GM18517 (cell line): ENCODE results near the gene NUBPL.
"Not testable (repeated sequence)": the region's sequence is repeated elsewhere in the genome, so short reads cannot be mapped to it uniquely, and the experiment has no call there.

Experiments used
- ATAC-seq: cut with Tn5 transposase; IDR thresholded peaks from one replicate; pipeline ENCODE4 v1.9.1; 2021; ENCODE audit warnings: mild to moderate bottlenecking, moderate library complexity; ENCODE audit not compliant: unreplicated experiment

Gene NUBPL

DNA sequence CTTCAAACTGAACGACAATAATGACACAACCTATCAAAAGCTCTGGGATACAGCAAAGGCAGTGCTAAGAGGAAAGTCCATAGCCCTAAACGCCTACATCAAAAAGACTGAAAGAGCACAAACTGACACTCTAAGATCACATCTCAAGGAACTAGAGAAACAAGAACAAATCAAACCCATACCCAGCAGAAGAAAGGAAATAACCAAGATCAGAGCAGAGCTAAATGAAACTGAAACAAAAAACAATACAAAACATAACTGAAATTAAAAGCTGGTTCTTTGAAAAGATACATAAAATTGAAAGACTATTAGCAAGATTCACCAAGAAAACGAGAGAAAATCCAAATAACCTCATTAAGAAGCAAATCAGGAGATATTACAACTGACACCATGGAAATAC is 306.9 kb downstream of the NUBPL start:
- ATAC-seq: not testable (repeated sequence)

DNA sequence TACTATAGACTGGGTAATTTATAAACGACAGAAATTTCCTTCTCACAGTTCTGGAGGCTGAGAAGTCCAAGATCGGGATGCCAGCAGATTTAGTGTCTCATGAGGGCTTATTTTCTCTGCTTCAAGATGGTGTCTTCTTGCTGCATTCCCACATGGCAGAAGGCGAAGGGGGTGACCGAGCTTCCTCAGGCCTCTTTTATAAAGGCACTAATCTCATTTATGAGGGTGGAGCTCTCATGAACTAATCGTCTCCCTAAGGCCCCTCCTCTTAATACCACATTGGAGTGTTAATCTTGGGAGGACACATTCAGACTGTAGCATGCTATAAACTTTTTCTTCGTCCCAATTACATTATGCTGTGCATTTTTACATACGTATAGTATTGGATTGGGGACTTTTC is 315.5 kb downstream of the NUBPL start:
- no peak for ATAC-seq

DNA sequence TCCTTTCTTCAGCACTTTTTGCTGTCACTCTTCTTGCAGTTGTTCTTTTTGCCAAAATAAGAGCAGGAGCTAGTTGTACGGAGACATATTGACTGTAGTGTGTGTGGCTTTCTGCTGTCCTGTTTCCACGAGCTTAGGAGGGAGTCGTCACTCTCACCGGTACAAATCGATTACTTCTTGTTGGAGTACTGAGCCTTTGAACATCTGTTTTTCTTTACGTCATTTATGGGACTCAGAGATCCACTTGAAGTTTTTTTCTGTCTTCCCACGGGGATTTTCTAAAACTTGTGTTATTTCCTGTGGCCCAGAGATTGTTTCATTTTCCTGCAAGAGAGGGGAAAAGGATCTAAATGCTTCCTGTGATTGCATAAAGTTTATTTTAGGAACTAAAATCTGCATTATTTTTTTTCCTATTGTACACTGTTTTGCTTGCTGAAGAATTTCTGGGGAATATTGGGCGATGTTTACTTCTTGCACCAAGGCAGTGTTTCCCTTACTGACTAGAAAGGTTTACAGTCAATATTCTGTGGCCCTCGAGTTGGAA is 316.1 kb downstream of the NUBPL start:
- ATAC-seq: no peak

DNA sequence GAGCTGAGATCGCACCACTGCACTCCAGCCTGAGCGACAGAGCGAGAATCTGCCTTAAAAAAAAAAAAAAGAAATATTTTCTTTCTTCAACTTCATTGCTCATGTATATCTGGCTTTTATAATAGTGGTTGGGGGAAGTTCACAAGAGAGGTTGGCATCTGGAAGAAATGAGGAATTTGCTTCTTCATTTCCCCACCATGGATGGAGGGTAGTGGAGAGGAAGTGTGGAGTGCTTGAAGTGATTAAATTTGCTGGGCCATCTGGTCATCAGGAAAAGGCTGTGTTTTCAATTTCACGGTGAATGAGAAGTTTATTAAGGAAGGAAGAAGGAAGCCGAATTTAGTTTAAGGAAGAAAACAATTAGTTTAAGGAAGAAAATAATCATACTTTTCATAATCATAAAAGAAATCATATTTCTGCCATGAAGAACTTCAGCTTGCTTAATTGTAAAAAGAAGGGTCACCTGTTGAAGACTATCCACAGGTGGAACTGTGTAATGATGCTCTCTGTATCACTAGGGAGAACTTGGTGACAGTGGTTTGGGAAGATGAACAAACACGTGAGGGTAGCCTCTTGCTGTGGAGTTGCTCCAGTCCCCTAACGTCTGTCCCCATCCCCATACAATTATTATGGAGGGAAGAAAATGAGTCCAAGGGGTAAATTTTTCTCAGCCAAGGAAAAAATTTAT is 318.6 kb downstream of the NUBPL start:
- no peak for ATAC-seq

DNA sequence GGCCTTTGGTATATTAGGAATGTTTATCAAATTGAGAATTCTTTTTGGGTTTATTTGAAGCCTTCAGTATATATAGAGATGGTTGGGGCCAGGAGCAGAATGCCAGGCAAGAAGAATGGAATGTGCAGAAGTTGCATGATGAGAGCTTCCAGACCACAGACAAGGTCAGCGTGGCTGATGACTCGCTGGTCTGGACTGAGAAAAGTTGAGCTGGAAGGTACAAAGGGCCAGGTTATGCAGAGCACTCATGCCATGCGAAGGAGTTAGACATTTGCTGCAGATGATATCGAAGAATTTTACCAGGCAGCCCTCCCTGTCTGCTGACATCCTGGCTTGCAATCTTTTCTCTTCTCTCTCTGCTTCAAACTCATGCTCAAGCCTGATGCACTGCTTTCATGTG is 319.7 kb downstream of the NUBPL start:
- no peak for ATAC-seq

DNA sequence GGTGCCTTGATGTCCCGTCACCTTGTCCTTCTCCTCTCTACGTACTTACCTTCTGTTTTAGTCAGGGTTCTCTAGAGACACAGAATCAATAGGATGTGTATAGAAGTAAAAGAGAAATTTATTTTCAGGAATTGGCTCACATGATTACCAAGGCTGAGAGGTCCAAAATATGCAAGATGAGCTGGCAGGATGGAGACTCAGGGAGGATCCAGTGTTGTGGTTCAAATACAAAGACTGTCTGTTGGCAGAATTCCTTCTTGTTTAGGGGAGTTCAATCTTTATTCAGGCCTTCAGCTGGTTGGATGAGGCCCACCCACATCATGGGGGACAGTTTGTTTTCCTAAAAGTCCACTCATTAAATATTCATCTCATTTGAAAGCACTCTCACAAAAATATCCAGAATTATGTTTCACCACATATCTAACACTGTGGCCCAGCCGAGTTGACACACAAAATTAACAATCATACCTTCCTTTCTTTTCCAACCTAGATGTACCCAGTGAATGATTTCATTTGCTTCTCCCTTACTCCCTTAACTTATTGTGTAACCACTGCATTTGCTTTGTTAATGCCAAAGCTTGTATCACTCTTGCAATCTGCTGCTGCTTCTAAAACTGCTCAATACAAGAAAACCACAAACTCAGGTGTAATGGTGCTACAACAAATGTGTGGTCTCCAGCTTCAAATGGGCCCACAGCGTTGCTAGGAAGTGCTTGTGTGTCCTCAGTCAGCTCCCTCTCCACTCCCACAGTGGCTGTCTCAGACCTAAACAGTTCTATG is 320.5 kb downstream of the NUBPL start:
- ATAC-seq: no peak

- no peak for ATAC-seq
These were observed 323.0 kb downstream of the NUBPL start for GRCh38 chr14:31884238-31884637.

DNA sequence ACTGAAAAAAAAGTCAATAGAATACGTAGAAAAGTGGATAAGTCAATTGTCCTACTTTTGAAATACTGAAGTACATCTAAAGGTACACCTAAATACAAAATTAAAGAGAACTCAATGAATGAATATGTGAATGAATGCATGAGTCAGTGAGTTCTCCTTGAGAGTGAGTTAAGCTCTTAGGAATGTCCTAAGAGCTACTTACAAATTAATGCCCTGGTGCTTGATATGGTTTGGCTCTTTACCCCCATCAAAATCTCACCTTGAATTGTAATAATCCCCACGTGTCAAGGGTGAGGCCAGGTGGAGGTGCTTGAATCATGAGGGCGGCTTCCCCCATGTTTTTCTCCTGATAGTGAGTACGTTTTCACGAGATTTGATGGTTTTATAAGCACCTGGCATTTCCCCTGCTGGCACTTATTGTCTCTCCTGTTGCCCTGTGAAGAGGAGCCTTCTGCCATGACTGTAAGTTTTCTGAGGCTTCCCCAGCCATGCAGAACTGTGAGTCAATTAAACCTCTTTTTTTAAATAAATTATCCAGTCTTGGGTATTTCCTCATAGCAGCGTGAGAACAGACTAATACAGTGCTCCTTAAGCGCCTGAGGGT is 323.7 kb downstream of the NUBPL start:
- no peak for ATAC-seq

- ATAC-seq: no peak
These were observed 325.1 kb downstream of the NUBPL start for GRCh38 chr14:31886156-31886835.

DNA sequence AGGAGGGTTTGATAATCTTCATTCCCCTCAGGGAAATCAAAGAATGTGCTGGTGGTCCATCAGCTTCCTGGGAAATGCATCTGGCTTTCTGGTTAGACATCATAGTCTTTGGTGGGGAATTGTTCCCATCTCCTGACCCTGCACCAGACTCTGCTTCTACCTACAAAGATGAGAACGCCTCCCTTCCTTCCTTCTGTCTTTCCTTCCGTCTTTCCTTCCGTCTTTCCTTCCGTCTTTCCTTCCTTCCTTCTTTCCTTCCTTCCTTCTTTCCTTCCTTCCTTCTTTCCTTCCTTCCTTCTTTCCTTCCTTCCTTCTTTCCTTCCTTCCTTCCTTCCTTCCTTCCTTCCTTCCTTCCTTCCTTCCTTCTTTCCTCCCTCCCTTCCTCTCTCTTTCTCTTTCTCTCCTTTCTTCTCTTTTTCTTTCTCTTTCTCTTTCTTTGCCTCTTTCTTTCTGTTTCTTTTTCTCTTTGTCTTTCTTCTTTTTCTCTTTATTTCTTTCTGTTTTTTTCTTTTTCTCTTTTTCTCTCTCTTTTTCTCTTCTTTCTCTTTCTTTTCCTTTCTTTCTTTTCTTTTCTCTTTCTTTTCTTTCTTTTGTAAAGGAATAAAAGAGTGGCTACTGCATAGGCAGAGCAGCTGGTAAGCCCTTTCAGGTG is 326.9 kb downstream of the NUBPL start:
- no peak for ATAC-seq

GRCh38 chr14:31889297-31889696 is 328.1 kb downstream of the NUBPL start:
- ATAC-seq: no peak

DNA sequence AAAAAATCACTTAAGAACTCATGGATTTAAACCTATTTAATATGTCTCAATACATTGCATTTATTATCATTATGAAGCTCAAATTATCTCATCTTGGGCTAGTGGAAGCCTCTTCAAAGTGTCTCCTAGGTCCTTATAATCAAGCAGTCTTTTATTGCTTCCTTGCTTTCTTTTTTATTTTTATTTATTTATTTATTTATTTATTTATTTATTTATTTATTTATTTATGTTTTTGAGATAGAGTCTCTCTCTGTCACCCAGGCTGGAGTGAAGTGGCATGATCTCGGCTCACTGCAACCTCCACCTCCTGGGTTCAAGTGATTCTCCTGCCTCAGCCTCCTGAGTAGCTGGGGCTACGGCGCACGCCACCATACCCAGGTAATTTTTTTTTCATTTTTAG is 329.0 kb downstream of the NUBPL start:
- ATAC-seq: not testable (repeated sequence)

DNA sequence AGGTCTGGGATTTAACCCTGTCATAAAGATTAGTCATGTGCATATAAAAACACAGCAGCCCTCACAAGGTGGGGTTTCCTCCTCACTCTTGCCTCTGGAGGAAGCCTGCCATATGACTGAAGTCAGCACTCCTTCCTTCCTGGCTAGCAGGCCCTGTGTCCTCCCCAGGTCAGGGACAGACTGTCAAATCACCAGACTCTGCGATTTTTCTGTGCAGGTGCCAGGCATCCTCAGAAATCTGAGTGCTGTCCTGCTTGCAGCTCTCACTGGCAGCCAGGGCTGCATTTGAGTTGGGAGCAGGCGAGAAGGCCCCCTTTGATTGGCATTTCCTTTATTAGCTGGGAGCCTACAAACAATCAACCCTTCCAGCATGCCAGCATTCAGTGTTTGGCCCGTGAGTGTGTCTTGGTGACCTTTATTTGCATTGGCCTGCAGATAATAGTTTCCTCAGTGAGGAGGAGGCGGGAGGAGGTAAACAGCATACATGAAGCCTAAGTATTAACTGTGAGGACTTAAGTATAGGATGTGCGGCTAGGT is 332.1 kb downstream of the NUBPL start:
- ATAC-seq: no peak

GRCh38 chr14:31894351-31894750 is 333.1 kb downstream of the NUBPL start:
- no peak for ATAC-seq

DNA sequence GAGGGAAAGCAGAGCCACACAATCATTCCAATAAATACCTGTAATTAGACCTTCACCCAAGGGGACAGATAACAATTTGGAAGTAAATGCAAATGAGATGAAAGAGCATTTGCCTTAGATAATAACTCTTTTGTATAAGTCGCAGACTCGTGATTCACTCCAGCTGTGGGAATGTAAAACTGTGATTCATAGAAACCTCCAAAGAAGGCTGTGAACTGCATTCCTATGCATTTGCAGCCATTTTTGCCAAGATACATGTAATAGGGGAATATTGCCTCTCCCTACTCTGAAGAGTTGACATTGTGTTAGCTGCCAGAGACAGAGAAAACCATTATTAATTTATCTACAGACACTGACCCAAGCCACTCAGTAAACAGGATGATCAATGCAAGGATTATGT is 334.0 kb downstream of the NUBPL start:
- no peak for ATAC-seq

GRCh38 chr14:31895646-31896045 is 334.4 kb downstream of the NUBPL start:
- no peak for ATAC-seq

DNA sequence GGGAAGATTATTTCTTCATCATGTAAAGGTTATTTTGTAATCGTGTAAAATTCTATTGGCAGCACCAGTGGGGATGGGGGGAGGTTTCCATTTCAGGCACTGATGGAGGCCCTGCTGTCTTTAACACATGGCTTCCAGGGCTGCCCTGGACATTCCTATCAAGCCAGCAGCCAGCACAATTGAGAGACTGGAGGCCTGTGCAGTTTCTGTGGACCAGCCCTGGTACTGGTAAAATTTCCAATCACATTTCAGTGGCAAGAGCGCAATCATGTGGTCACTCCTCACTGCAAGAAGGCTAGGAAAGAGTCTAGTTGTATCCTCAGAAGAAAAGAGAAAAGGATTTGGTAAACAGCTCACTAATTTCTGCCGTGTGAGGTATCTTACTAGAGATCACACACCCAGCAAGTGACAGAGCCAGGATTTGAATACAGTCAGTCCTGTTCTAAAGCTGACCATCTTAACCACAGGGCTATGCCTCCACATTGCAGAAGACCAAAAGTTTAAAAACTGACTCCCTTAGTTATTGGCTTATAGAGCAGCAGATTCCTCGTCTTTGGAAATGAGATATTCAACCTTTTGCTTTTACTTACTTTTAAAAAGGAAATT is 336.5 kb downstream of the NUBPL start:
- ATAC-seq: no peak

DNA sequence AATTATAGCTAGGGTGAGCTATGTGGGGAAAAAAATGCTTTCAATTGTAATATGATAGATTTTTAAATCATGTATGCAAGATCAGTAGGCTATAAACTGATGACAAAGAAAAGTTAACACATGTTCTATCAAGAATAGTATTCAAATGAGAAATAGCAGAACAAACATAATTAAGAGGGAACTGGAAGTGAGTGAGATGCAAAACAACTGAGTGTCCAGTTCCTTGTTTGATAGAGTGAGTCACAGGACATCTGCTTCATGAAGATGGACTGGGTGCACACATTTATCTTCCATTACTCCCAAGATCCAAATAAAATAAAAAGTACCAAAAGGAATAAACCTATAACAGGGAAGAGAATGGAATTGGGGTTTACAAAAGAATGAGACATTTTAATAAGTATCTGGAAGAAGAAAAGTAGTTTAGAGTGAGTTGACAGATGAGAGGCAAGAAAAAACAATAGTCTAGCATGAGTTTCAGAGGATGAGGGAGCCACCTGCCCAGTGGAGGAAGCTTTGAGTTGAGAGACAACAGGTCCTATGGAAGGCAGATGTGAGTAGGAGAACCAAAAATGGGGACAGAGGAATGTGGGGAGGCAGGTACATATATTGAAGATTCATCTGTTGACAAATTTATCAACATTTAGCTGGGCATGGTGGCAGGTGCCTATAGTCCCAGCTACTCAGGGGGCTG is 337.8 kb downstream of the NUBPL start:
- no peak for ATAC-seq

DNA sequence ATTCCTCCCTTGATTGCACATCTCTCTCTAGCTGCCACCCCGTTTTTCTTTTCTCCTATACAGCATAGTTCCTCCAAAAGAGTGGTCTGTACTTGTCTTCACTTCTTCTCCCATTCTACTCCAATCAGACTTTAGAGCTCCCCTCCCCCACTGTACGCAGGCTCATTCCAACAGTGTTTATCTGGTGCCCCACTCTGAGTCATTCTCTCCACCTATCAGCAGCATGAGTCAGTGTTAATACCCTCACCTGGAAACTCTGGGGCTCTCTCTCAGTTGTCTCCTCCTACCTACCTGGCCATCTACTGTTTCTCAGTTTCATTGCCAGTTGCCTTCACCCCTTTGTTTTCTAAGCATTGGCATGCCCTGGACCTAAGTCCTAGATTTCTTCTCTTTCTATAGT is 340.8 kb downstream of the NUBPL start:
- ATAC-seq: no peak
